ENCODE measurements around the gene COPZ2.

DNA sequence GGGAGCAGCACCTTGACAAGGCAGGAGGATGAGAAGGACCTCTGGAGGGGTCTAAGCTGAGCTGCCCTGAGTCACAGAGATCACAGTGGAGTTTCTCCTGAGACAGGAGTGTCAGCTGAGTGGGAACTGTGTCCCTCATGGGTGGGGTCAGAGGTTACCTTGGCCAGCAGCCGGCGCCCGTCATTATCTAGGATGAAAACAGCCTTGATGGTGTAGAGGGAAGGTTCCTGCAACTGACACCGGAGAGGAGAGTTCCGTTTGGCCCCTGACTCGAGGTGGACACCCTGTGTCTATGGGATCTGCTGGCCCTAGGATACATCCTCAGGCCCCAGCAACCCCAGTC lies 933 bp downstream of the COPZ2 start:
- TF ChIP-seq, protein P1, sequence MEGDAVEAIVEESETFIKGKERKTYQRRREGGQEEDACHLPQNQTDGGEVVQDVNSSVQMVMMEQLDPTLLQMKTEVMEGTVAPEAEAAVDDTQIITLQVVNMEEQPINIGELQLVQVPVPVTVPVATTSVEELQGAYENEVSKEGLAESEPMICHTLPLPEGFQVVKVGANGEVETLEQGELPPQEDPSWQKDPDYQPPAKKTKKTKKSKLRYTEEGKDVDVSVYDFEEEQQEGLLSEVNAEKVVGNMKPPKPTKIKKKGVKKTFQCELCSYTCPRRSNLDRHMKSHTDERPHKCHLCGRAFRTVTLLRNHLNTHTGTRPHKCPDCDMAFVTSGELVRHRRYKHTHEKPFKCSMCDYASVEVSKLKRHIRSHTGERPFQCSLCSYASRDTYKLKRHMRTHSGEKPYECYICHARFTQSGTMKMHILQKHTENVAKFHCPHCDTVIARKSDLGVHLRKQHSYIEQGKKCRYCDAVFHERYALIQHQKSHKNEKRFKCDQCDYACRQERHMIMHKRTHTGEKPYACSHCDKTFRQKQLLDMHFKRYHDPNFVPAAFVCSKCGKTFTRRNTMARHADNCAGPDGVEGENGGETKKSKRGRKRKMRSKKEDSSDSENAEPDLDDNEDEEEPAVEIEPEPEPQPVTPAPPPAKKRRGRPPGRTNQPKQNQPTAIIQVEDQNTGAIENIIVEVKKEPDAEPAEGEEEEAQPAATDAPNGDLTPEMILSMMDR (IDR thresholded peaks at IDR 0.05): no peak
- no peak for TF ChIP-seq POLR2A (IDR thresholded peaks at IDR 0.05)
